ENCODE measurements around the gene PIP4K2A.

Gene PIP4K2A

DNA sequence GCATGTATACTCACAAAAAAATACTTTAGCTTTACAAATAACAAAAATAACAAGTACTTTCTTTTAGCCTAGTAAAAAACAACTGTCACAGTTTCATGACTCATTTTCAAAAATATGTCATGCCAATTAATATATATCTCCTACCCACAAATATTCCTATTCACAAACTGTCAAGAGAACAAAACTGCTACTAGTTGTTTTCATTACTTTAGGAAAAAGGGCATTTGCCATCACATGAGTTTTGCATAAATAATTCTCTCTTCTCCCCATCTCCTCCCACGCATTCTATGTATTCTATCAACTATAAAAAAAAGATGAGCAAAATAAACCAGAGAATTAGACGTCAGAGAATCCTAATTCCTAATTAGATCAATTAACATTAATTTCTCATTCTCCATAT lies 87.6 kb downstream of the PIP4K2A start:
- no peak overlapping the region for H3K27ac ChIP-seq (ENCODE audit: low read depth, low read length)
- no peak overlapping the region for H2AFZ ChIP-seq (ENCODE audit: low read depth, low read length, severe bottlenecking)
- no peak overlapping the region for H3K4me3 ChIP-seq (ENCODE audit: insufficient read depth, low read length, poor library complexity, severe bottlenecking)
- no peak for TF ChIP-seq EZH2phosphoT487 (conservative IDR thresholded peaks at IDR 0.05; ENCODE audit: low read length)
- TF ChIP-seq, protein P1, sequence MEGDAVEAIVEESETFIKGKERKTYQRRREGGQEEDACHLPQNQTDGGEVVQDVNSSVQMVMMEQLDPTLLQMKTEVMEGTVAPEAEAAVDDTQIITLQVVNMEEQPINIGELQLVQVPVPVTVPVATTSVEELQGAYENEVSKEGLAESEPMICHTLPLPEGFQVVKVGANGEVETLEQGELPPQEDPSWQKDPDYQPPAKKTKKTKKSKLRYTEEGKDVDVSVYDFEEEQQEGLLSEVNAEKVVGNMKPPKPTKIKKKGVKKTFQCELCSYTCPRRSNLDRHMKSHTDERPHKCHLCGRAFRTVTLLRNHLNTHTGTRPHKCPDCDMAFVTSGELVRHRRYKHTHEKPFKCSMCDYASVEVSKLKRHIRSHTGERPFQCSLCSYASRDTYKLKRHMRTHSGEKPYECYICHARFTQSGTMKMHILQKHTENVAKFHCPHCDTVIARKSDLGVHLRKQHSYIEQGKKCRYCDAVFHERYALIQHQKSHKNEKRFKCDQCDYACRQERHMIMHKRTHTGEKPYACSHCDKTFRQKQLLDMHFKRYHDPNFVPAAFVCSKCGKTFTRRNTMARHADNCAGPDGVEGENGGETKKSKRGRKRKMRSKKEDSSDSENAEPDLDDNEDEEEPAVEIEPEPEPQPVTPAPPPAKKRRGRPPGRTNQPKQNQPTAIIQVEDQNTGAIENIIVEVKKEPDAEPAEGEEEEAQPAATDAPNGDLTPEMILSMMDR (IDR thresholded peaks at IDR 0.05; ENCODE audit: insufficient read depth, low read length, poor library complexity, severe bottlenecking), result no peak
- peaks cover 40% of the 10 kb centered on the region for H4K20me1 ChIP-seq (ENCODE audit: low read depth, low read length)
- H3K27me3 ChIP-seq (ENCODE audit: low read length), result no peaks in the 10 kb centered on the region
- H3F3A ChIP-seq (ENCODE audit: insufficient read depth), result no peaks in the 10 kb centered on the region
- peaks cover 27% of the 10 kb centered on the region for H3K79me2 ChIP-seq (ENCODE audit: insufficient read depth, low read length)
- H3K9me3 ChIP-seq (ENCODE audit: insufficient read depth, low read length), result no peaks in the 10 kb centered on the region
- H3K36me3 ChIP-seq (ENCODE audit: low read length), result no peaks in the 10 kb centered on the region
- no peak overlapping the region for H3K4me2 ChIP-seq (ENCODE audit: low read depth, low read length, poor library complexity, severe bottlenecking)
- no peak overlapping the region for H3K9ac ChIP-seq (ENCODE audit: low read length)
- H3K9me2 ChIP-seq (replicated peaks; ENCODE audit: insufficient read depth, low read length), result no peaks in the 10 kb centered on the region

DNA sequence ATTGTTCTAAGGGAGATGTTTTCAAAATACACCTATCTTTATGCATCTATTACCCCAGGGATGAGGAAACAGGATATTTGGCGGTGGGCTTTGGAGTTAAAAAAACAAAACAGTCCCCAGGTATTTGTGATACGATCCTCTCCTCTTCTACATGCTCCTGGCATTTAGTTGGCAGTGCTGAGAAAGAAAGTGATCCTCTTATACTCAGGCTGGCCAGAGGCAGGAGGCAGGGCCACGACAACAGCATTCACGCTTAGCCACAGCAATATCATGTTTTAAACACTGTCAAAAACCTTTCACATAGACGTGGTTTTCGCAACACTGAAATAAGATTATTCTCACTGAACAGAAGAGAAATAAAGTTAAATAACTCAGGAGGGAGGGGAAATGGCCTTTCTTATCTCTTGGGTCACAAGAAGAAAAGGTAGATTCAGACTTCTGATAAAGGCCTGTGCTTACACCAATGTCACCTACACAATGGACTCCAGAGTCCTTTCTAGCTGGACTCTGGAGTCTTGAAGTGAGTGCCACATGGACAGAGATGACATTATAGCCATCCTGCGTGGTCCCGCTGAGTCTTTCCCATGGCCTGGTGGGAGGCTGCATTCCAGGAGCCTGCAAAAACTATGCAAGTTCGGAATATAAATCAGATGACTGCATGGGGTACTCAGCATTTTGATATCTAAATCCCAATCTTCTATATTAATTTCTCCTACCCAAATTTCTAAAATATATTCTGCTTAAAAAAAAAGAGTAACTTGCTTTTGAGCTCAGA lies 88.7 kb downstream of the PIP4K2A start:
- Histone ChIP-seq H3K9ac (ENCODE audit: low read length) (no peak overlapping the region), H3F3A (ENCODE audit: insufficient read depth) (no peaks in the 10 kb centered on the region), H3K4me2 (ENCODE audit: low read depth, low read length, poor library complexity, severe bottlenecking) (no peak overlapping the region), H3K27ac (ENCODE audit: low read depth, low read length) (no peak overlapping the region), H3K9me3 (ENCODE audit: insufficient read depth, low read length) (no peaks in the 10 kb centered on the region), H2AFZ (ENCODE audit: low read depth, low read length, severe bottlenecking) (no peak overlapping the region), H3K9me2 (replicated peaks; ENCODE audit: insufficient read depth, low read length) (no peaks in the 10 kb centered on the region), H4K20me1 (ENCODE audit: low read depth, low read length) (peaks cover 39% of the 10 kb centered on the region), H3K36me3 (ENCODE audit: low read length) (no peaks in the 10 kb centered on the region), H3K27me3 (ENCODE audit: low read length) (no peaks in the 10 kb centered on the region), H3K79me2 (ENCODE audit: insufficient read depth, low read length) (peaks cover 20% of the 10 kb centered on the region), H3K4me3 (ENCODE audit: insufficient read depth, low read length, poor library complexity, severe bottlenecking) (no peak overlapping the region)
- TF ChIP-seq EZH2phosphoT487 (conservative IDR thresholded peaks at IDR 0.05; ENCODE audit: low read length), result no peak
- TF ChIP-seq, protein P1 (IDR thresholded peaks at IDR 0.05; ENCODE audit: insufficient read depth, low read length, poor library complexity, severe bottlenecking), result no peak

DNA sequence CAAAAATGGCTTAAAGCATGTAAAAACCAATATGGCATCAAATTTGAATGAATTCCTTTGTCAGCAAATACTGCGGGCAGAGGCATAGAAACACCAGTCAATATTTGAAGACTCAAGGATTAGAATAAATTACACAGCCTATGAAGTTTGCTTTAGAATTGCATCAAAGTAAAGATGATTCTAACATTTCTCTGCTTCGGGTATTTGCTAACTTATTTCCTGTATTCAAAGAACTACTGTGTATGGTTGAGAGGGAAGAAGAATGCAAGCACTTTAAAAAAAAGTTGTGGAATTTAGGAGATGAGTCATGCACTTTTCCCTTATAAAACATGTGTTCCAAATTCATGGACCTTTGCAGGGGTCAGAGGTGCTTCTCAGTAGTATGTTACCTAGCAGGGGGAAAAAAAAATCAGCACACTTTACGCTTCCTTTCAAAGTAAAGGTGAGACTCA lies 90.1 kb downstream of the PIP4K2A start:
- H3K27me3 ChIP-seq (ENCODE audit: low read length), result no peaks in the 10 kb centered on the region
- H3F3A ChIP-seq (ENCODE audit: insufficient read depth), result no peaks in the 10 kb centered on the region
- H2AFZ ChIP-seq (ENCODE audit: low read depth, low read length, severe bottlenecking), result no peak overlapping the region
- no peak overlapping the region for H3K4me3 ChIP-seq (ENCODE audit: insufficient read depth, low read length, poor library complexity, severe bottlenecking)
- no peaks in the 10 kb centered on the region for H3K36me3 ChIP-seq (ENCODE audit: low read length)
- H3K79me2 ChIP-seq (ENCODE audit: insufficient read depth, low read length), result peaks cover 14% of the 10 kb centered on the region
- no peaks in the 10 kb centered on the region for H3K9me3 ChIP-seq (ENCODE audit: insufficient read depth, low read length)
- no peak overlapping the region for H3K9ac ChIP-seq (ENCODE audit: low read length)
- no peak overlapping the region for H3K4me2 ChIP-seq (ENCODE audit: low read depth, low read length, poor library complexity, severe bottlenecking)
- no peaks in the 10 kb centered on the region for H3K9me2 ChIP-seq (replicated peaks; ENCODE audit: insufficient read depth, low read length)
- H4K20me1 ChIP-seq (ENCODE audit: low read depth, low read length), result peaks cover 39% of the 10 kb centered on the region
- H3K27ac ChIP-seq (ENCODE audit: low read depth, low read length), result no peak overlapping the region
- TF ChIP-seq, protein P1 (IDR thresholded peaks at IDR 0.05; ENCODE audit: insufficient read depth, low read length, poor library complexity, severe bottlenecking), result no peak
- TF ChIP-seq EZH2phosphoT487 (conservative IDR thresholded peaks at IDR 0.05; ENCODE audit: low read length), result no peak
